ENCODE measurements around the gene RIMBP3B.
"Not testable (repeated sequence)": the region's sequence is repeated elsewhere in the genome, so short reads cannot be mapped to it uniquely, and the experiment has no call there.

DNA sequence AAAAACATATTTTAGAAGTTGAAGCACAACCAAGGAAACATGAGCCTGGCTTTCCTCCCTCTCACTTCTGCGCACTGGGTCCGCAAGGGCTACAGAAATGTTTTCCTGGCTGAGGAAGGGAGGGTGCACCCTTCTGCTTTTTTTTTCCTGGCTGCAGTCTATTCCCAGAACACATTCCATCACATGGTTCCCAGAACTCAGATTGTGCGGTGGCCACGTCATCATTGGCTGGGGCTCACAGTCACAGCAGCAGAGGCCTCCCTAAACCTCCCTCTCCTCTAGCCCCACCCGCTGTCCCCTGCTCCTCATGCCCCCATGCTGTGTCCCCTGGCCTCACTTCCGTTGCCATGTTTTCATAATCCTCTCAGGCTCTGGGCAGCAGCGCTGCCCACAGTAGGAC, 5.9 kb downstream of the RIMBP3B start:
- not testable (repeated sequence) for TF ChIP-seq SP1 (IDR thresholded peaks at IDR 0.05); NFRKB (IDR thresholded peaks at IDR 0.05); BHLHE40 (IDR thresholded peaks at IDR 0.05; ENCODE audit: borderline replicate concordance); TARDBP (IDR thresholded peaks at IDR 0.05); FOXM1 (IDR thresholded peaks at IDR 0.05; ENCODE audit: borderline replicate concordance); ARNT (IDR thresholded peaks at IDR 0.05); FOXA1 (IDR thresholded peaks at IDR 0.05); ELF4 (IDR thresholded peaks at IDR 0.05); ZNF384 (IDR thresholded peaks at IDR 0.05); FOXK2 (IDR thresholded peaks at IDR 0.05); SUZ12 (IDR thresholded peaks at IDR 0.05)
- TF ChIP-seq, protein P1, sequence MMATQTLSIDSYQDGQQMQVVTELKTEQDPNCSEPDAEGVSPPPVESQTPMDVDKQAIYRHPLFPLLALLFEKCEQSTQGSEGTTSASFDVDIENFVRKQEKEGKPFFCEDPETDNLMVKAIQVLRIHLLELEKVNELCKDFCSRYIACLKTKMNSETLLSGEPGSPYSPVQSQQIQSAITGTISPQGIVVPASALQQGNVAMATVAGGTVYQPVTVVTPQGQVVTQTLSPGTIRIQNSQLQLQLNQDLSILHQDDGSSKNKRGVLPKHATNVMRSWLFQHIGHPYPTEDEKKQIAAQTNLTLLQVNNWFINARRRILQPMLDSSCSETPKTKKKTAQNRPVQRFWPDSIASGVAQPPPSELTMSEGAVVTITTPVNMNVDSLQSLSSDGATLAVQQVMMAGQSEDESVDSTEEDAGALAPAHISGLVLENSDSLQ (IDR thresholded peaks at IDR 0.05): not testable (repeated sequence)

Measured in HEK293T (cell line).